ENCODE results near the gene PILRA.

Gene PILRA

DNA sequence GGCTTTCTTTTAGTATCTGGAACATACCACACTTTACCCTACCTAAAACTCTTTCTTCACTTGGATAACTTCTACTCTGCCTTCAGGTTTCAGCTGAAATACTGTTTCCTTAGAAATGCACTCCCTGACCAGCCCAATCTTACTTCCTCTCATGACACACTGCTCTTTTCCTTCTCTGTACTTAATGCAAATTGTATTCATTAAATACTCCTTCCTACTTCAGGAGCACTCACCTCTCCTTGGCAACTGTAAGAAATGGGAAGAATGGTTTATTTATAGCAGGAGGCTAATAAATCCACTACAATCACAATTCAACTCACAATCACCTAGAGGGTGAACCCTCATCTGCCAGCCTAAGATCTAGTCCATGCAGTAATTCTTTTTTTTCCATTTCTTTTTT, 40.1 kb downstream of the PILRA start:
- DNase-seq (ENCODE audit: low spot score) = no peak

- DNase-seq (ENCODE audit: low spot score) = no peak
These were observed 40.6 kb downstream of the PILRA start for GRCh38 chr7:100413889-100414288.

DNA sequence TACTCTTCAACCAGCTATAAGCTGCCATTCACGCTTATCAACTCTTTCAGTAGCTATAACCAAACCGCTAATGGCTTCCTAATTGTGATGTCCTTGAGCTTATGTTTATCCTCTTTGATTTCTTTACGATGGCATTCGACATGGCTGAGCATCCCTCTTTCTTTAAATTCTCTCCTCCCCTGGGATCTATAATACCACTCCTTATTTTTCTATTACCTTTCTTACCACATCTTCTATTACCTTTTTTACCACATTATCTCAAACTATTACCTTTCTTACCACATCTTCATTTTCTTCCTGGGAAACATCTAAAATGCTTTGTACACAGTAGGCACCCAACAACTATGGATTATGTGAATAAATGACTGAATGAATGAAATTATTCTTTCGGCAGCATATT, 42.2 kb downstream of the PILRA start:
- no peak for DNase-seq (ENCODE audit: low spot score)

DNA sequence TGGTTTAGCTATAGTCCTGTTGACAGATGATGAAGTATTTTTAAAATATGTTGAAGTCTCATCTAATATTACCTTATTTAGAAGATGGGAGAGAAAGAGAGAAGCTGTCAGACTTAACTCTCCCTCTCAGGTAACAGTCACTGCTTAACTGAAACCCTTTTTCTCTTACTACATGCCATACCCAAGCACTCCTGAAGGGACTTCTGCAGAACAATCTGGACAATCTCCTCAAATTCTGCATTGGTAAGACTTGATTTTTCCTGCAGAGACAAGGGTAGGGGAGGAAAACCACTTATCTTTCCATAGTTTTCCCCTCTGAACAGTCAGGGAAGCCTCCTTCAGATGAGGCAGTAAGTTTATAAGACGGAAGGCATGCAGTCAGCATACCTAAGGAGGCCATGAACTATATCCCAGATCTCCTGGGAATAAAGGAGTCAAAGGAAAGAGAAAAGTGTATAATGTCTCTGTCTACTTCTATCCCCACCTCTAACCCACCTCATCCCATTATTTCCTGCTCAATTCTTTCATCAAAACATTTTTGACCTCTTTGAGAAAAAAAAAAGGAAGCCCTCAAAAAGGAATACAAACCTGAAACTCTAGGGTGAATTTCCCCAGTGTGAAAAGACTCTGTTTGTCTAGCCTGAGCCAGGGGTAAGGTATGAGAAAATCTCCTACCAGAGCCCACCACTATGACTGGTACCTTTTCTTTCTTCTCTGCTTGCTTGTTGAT, 45.8 kb downstream of the PILRA start:
- no peak for DNase-seq (ENCODE audit: low spot score)

GRCh38 chr7:100419660-100420226, 46.5 kb downstream of the PILRA start:
- DNase-seq (ENCODE audit: low spot score) = no peak

DNA sequence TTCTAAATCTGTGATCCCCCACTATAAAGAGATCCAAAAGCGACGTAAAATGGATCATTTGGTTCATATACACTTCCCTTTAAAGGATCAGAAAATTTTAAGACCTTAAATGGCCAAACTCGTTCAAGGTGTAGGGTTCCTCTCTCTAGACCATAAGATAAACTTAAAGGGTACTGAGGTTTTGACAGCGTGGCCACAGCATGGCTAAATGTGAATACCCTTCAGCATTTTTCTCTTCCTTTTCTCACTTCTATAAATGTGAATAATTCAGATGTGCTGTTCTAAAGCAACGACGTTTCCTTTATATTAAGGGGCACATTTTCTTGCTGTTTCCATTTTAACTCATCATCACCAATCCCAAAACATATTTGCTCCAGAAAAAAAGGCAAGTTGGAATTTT, 50.0 kb downstream of the PILRA start:
- DNase-seq (ENCODE audit: low spot score) = no peak

GRCh38 chr7:100425347-100425746, 52.1 kb downstream of the PILRA start:
- no peak for DNase-seq (ENCODE audit: low spot score)

DNA sequence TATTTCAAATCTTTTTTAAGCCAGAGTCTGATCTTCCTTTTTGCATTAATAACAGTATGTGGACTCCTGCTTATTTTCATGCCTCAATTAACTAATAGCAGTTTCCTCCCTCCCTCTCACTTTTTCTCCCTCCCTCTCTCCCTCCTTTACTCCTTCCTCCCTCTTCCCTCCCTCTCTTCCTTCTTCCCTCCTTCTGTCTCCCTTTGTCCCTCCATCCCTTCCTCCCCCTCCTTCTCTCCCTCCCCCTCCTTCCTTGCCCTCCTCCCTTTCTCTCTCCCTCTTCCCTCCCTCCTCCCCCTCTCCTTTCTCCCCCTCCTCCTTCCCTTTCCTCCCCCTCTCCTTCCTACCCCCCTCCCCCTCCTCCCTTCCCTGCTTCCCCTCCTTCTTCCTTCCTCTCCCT, 53.2 kb downstream of the PILRA start:
- no peak for DNase-seq (ENCODE audit: low spot score)

GRCh38 chr7:100427762-100428198, 54.5 kb downstream of the PILRA start:
- DNase-seq (ENCODE audit: low spot score) = no peak

DNA sequence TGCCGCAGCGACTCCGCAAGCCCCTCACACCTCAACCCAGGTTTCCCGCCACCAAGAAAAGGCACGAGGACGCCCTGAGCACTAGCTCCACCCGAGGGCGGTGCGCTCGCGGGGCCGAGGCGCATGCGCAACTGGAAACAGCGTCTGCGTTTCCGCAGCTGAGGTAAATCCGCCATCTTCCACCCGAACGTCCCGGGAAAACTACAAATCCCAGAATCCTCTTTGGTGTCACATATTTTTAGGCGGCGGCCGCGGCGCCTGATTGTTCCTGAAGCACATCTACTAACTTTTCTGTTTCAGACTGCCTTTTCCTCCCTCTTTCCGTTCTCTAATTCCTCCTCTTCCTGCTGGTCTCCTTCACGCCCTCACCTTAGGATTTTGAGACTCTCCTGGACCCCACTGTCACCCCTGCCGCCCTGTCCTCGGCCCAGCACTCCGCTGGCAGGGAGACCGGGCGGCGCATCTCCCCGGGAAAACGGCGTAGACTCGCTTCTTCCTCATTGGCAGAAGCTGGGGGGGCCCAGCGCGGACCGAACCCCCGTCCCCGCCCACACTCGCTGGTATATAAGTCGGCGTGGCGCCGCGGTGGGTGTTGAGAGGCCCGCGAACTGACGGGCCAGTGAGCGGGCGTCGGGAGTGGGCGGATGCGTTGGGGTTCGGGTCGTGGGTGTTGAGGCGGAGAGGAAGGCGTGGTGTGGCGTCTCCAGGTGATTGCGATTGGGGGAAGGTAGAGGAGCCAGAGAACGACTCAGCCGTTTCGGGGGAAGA, 55.1 kb downstream of the PILRA start, which contains the start of gene ZCWPW1:
TSS of gene ZCWPW1 (minus strand) at position 505 of the 768 bp plus-strand sequence. CDS start 8,054 bp downstream, outside the sequence.
- DNase-seq (ENCODE audit: low spot score) = peak; percentile 99

DNA sequence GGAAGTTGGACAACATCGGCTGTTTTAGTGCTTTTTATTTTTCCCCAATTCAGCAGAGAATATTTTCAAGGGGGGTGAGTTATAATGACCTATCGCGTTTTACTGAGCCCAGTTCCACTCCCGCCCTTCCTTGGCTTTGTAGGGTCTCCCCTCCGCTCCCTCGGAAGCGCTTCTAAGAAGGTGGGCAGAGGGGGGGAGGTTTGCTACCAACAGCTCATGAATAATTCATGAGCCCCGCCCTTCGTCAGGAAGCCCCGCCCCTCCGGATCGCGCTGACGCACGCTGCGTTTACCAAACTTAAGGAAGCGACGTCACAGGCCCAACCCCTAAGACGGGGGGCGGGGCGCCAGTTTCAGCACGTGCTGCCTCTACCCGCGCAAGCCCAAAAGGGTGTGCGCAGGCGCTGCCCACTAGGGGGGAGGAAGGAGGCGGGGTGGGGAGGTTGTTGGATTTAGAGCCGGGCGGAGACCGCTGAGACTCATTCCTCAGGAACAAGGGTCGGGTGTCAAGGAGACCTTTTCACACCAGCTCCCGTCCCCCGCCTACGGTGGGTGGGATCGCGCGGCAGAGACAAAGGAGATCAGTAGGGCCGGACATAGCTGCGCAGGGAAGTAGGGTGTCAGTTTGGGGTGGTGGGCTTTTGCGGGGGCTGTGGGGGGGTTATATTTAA, 55.8 kb downstream of the PILRA start:
- peak; percentile 100 for DNase-seq (ENCODE audit: low spot score)

GRCh38 chr7:100429637-100430492, 56.6 kb downstream of the PILRA start, which contains the start of gene MEPCE:
Gene MEPCE, plus strand, starts transcription at chr7:100429831. Its CDS starts 188 bp downstream, at chr7:100430019.
- peak; percentile 98 for DNase-seq (ENCODE audit: low spot score)

DNA sequence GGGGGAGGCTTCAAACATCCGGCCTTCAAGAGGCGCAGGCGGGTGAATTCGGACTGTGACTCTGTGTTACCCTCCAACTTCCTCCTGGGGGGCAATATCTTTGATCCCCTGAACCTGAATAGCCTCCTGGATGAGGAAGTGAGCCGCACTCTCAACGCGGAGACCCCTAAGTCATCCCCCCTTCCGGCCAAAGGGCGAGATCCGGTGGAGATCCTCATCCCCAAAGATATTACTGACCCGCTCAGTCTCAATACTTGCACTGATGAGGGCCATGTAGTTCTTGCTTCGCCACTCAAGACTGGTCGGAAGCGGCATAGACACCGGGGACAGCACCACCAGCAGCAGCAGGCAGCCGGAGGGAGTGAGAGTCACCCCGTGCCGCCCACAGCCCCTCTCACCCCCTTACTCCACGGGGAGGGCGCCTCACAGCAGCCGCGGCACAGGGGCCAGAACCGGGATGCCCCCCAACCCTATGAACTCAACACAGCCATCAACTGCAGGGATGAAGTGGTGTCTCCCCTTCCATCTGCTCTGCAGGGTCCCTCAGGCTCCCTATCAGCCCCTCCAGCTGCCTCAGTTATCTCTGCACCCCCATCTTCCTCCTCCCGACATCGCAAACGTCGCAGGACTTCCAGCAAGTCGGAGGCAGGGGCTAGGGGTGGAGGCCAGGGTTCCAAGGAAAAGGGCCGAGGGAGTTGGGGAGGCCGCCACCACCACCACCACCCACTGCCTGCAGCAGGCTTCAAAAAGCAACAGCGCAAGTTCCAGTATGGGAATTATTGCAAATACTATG, 57.4 kb downstream of the PILRA start:
- no peak for DNase-seq (ENCODE audit: low spot score)

- no peak for DNase-seq (ENCODE audit: low spot score)
These were observed 58.0 kb downstream of the PILRA start for GRCh38 chr7:100431286-100431735.

DNA sequence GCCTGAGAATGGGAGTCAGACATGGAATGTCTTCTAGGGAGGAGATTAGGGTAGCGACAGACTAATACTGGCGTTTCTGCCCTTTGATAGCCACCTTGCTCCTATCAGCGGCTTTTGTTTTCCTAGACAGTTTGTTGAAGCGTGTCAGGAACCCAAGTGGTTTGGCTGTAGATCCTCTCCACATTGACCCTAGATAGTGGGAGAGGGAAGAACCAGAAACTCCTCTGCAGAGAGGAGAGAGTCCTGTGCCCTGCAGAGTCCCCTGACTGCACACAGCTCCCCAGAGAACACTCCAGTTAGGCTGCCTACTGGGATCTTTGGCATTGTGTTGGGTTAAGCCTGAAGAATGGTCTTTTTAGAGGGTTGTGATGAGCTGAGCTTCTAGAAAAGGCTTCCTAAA, 58.8 kb downstream of the PILRA start:
- DNase-seq (ENCODE audit: low spot score) = no peak

DNA sequence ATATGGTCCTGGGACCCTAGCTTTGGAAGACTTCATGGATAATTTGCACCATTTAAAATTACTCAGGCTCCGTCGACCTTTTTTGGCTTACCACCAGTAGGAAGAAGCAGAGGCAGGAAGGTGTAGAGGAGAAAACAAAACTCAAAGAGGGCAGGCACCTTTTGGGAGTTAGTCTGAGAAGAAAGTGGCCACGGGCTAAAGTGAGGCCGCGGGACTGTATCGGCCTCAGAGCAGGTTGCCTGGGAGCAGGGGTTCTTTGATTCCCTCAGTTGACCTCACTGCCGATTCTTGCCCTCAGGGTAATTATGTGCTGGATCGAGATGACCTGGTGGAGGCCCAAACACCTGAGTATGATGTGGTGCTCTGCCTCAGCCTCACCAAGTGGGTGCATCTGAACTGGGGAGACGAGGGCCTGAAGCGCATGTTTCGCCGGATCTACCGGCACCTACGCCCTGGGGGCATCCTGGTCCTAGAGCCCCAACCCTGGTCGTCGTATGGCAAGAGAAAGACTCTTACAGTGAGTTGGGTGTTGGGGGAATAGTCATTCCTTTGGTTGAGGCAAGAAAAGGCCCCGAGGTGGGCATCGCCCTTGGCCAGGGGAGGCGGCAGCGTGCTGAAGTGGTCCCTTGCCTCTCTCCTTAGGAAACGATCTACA, 59.5 kb downstream of the PILRA start:
- no peak for DNase-seq (ENCODE audit: low spot score)

DNA sequence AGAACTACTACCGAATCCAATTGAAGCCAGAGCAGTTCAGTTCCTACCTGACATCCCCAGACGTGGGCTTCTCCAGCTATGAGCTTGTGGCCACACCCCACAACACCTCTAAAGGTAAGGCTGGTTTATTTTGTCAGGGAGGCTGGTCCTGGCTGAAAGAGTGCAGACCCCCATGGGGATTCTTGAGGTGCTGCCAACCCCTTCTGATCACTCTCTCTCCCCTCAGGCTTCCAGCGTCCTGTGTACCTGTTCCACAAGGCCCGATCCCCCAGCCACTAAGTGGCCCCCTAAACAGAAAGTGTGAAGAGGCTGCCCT, 59.9 kb downstream of the PILRA start:
- DNase-seq (ENCODE audit: low spot score) = no peak

DNA sequence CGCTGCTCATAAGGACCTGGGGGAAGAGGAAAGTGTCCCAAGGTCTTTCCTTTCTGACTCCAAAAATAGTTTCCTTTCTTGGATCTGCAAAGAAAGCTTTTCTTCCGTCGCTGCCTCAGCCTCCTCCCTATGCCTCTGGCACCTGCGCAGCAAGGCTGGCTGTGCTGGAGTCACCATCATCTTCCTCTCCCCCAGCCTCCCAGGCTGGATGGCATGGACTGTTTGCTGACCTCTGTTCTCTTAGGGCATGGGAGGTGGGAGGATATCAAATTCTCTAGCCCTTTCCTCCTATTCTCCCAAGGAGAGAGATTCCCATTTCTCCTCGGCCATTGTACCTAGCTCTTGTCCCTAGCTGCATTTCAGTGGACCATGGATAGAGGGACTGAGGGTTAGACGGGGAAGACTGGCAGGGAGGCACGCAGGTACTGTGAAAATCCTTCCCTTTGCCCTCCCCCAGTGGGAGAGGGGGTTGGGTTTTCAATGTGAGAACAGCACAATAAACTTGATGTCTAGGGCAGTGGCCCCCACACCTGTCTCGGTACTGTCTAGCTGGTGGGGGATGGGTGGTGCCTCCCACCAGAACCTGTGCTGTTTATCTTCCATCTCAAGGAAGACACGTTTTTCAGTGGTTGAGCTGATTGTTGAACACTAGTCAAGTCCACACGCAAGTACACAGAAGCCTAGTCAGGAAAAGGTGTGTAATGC, 60.5 kb downstream of the PILRA start:
- DNase-seq (ENCODE audit: low spot score) = no peak
